GM20431 (cell line): Measurements from ENCODE around the gene TAP2.

ENCODE experiments used
- in situ Hi-C: fragments of 300-500 bp; cut with MseI, MboI; formaldehyde crosslinking; loops from one replicate; pipeline ENCODE4 v1.15.0; 2020; ENCODE audit warnings: low sequenced_read_pairs; ENCODE audit not compliant: unreplicated experiment

The TAP2 gene

GRCh38 chr6:32799168-32799567 lies 39.4 kb downstream of the TAP2 start:
- in situ Hi-C loops = loop anchor here (10.0 kb wide), 1 partner anchor 384 kb away; no protein-coding TSS in a partner anchor

- in situ Hi-C loops = loop anchor here (10.0 kb wide), 1 partner anchor 382 kb away; no protein-coding TSS in a partner anchor
These were observed 41.4 kb downstream of the TAP2 start for GRCh38 chr6:32796848-32797776.

GRCh38 chr6:32794510-32794909 lies 44.0 kb downstream of the TAP2 start:
- in situ Hi-C loops = loop anchor here (10.0 kb wide), 1 partner anchor 380 kb away; no protein-coding TSS in a partner anchor

- in situ Hi-C loops = loop anchor here (10.0 kb wide), 1 partner anchor 378 kb away; no protein-coding TSS in a partner anchor
These were observed 45.6 kb downstream of the TAP2 start for GRCh38 chr6:32792901-32793435.

- in situ Hi-C loops = loop anchor here (10.0 kb wide), 1 partner anchor 376 kb away; no protein-coding TSS in a partner anchor
These were observed 48.2 kb downstream of the TAP2 start for GRCh38 chr6:32790306-32790705.
